Hepatocyte (in vitro differentiated cells): ENCODE results near the gene ARMH3. TPM values are rescaled to one million over a fixed set of nuclear protein-coding genes. Genes with fewer than 3 reads are reported as not detected.

ENCODE experiments used
- DNase-seq: peaks from one replicate; pipeline ENCODE4 v3.0.0-alpha.2; 2016; ENCODE audit warnings: low spot score
- H2AFZ ChIP-seq: fragments of 200-600 bp; sonication (generic); 2 replicates; pipeline ENCODE4 v1.6.0; 2016; ENCODE audit warnings: antibody characterized with exemption, mild to moderate bottlenecking
- H3K27ac ChIP-seq: fragments of 200-600 bp; sonication (generic); 2 replicates; pipeline ENCODE4 v1.5.1; 2016; ENCODE audit warnings: mild to moderate bottlenecking
- H3K27me3 ChIP-seq: fragments of 200-600 bp; sonication (generic); 2 replicates; pipeline ENCODE4 v1.6.1; 2016
- H3K36me3 ChIP-seq: fragments of 200-600 bp; sonication (generic); replicated peaks from 2 replicates; pipeline ENCODE4 v1.5.1; 2016; ENCODE audit warnings: low read depth; ENCODE audit not compliant: insufficient read depth
- H3K4me1 ChIP-seq: fragments of 200-600 bp; sonication (generic); 2 replicates; pipeline ENCODE4 v1.5.1; 2016; ENCODE audit warnings: mild to moderate bottlenecking, moderate library complexity; ENCODE audit not compliant: insufficient read depth
- H3K4me2 ChIP-seq: fragments of 200-600 bp; sonication (generic); 2 replicates; pipeline ENCODE4 v1.6.0; 2016
- H3K4me3 ChIP-seq: fragments of 200-600 bp; sonication (generic); 2 replicates; pipeline ENCODE4 v1.5.1; 2016; ENCODE audit warnings: mild to moderate bottlenecking
- H3K79me2 ChIP-seq: fragments of 200-600 bp; sonication (generic); 2 replicates; pipeline ENCODE4 v1.6.0; 2017; ENCODE audit warnings: mild to moderate bottlenecking
- H3K9me2 ChIP-seq: fragments of 200-600 bp; sonication (generic); replicated peaks from 2 replicates; pipeline ENCODE4 v1.6.0; 2017; ENCODE audit warnings: mild to moderate bottlenecking; ENCODE audit not compliant: insufficient read depth
- H3K9me3 ChIP-seq: fragments of 200-600 bp; sonication (generic); 2 replicates; pipeline ENCODE4 v1.5.1; 2016; ENCODE audit warnings: low read depth, mild to moderate bottlenecking
- H4K20me1 ChIP-seq: fragments of 200-600 bp; sonication (generic); 2 replicates; pipeline ENCODE4 v1.6.0; 2016; ENCODE audit warnings: mild to moderate bottlenecking; ENCODE audit not compliant: insufficient read depth, poor library complexity, severe bottlenecking
- CTCF ChIP-seq: fragments of 200-600 bp; sonication (generic); IDR thresholded peaks from 2 replicates; pipeline ENCODE4 v1.5.1; 2016; ENCODE audit warnings: antibody characterized with exemption, mild to moderate bottlenecking; ENCODE audit not compliant: poor library complexity
- EZH2 ChIP-seq: fragments of 200-600 bp; sonication (generic); IDR thresholded peaks from 2 replicates; pipeline ENCODE4 v1.6.1; 2016; ENCODE audit warnings: antibody characterized with exemption, mild to moderate bottlenecking, borderline replicate concordance
- EZH2phosphoT487 ChIP-seq: fragments of 200-600 bp; sonication (generic); IDR thresholded peaks from one replicate; pipeline ENCODE4 v1.6.1; 2018; ENCODE audit warnings: antibody characterized with exemption, mild to moderate bottlenecking, low read depth, moderate library complexity; ENCODE audit not compliant: unreplicated experiment, severe bottlenecking
- WGBS: methylation state at CpG from one replicate; pipeline ENCODE4 v1.1.6; 2016; ENCODE audit warnings: low lambda C conversion rate; ENCODE audit errors: missing lambda C conversion rate; 5-methylcytosine and 5-hydroxymethylcytosine counted together
- polyA plus RNA-seq: library from polyadenylated mRNA; unstranded; fragments of >200 nt; fragmentation: Nextera tagmentation; extraction: Ambion mirVana; gene quantifications from 2 replicates; pipeline ENCODE4 v1.2.1, GENCODE V29; 2016
- total RNA-seq: library from RNA; depleted of rRNA; stranded (reverse); fragments of >200 nt; gene quantifications from 2 replicates; pipeline ENCODE4 v1.2.3, GENCODE V29; 2014

The ARMH3 gene
- total and polyA plus RNA-seq, 2 experiments from 2014 or later = 10.6 to 15.1 TPM

GRCh38 chr10:102083541-102083940, 27.6 kb upstream of the ARMH3 start:
- no peaks in the 10 kb centered on the region for H3K27me3 ChIP-seq
- H3K79me2 ChIP-seq = no peaks in the 10 kb centered on the region
- 96% methylated on average over 3 of the region's 3 CpGs for WGBS
- no peak for TF ChIP-seq EZH2phosphoT487
- no peak for TF ChIP-seq CTCF
- TF ChIP-seq EZH2 = no peak
- no peaks in the 10 kb centered on the region for H3K36me3 ChIP-seq
- H2AFZ ChIP-seq = no peak overlapping the region
- H3K9me3 ChIP-seq = no peaks in the 10 kb centered on the region
- no peaks in the 10 kb centered on the region for H3K4me1 ChIP-seq
- no peak for DNase-seq
- H3K27ac ChIP-seq = no peak overlapping the region
- H3K4me2 ChIP-seq = no peak overlapping the region
- no peak overlapping the region for H3K4me3 ChIP-seq
- H3K9me2 ChIP-seq = no peaks in the 10 kb centered on the region
- no peaks in the 10 kb centered on the region for H4K20me1 ChIP-seq

DNA sequence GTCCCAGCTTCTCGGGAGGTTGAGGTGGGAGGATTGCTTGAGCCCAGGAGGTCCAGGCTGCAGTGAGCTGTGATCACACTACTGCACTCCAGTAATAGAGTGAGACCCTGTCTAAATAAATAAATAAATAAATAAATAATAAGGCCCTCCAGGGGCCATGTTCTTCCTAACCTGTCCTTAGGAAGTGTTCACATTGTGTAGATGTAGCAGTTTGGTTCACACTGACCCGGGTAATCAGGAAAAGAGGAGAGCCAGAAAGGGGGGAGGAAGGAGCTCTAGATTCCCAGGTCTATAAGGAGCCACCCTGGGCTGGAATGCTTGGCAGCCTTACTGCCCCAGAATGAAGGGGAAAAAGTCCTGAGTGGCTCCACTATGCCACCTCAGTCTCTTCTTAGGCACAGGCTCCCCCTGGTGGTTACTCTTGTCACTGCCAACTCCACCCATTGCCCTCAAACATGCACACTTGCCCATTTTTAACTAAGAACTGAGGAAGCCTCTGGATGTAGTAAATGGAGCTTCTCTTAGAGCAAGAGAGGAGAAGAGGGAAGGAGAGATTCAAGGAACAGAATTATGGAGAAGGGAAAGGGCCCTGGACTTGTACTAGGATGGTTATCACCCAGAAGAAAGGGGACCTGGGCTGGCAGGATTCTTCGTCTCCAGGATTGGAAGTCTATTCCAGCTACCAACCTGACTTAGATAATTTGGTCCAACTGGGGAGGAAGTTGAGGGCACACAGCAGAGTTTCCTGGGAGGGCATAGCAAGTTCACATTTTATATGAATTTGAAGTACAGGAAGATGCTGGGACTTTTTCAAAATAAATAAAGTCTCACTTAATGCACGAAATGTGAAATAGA, 16.9 kb upstream of the ARMH3 start:
- H2AFZ ChIP-seq = no peak overlapping the region
- DNase-seq = peak; percentile 88
- peaks cover 8% of the 10 kb centered on the region for H3K79me2 ChIP-seq
- H3K27me3 ChIP-seq = no peaks in the 10 kb centered on the region
- peaks cover 3% of the 10 kb centered on the region for H4K20me1 ChIP-seq
- H3K4me1 ChIP-seq = peaks cover 2% of the 10 kb centered on the region
- no peak overlapping the region for H3K4me2 ChIP-seq
- H3K4me3 ChIP-seq = no peak overlapping the region
- no peaks in the 10 kb centered on the region for H3K9me2 ChIP-seq
- H3K9me3 ChIP-seq = no peaks in the 10 kb centered on the region
- 84% methylated on average over 4 of the region's 4 CpGs for WGBS
- H3K27ac ChIP-seq = no peak overlapping the region
- TF ChIP-seq EZH2 (no peak), CTCF (peak; percentile 88), EZH2phosphoT487 (no peak)
- H3K36me3 ChIP-seq = no peaks in the 10 kb centered on the region

GRCh38 chr10:102069071-102069470, 13.1 kb upstream of the ARMH3 start:
- no peaks in the 10 kb centered on the region for H3K9me3 ChIP-seq
- peaks cover 18% of the 10 kb centered on the region for H3K4me1 ChIP-seq
- peaks cover 31% of the 10 kb centered on the region for H3K79me2 ChIP-seq
- no peaks in the 10 kb centered on the region for H3K36me3 ChIP-seq
- H3K4me2 ChIP-seq = no peak overlapping the region
- H3K27me3 ChIP-seq = no peaks in the 10 kb centered on the region
- no peak for DNase-seq
- H2AFZ ChIP-seq = no peak overlapping the region
- TF ChIP-seq CTCF (no peak), EZH2 (no peak), EZH2phosphoT487 (no peak)
- no peak overlapping the region for H3K4me3 ChIP-seq
- H3K9me2 ChIP-seq = no peaks in the 10 kb centered on the region
- H3K27ac ChIP-seq = no peak overlapping the region
- H4K20me1 ChIP-seq = peaks cover 13% of the 10 kb centered on the region
